T1000 (cell line): Measurements from ENCODE around the gene TRDN.
"Not testable (repeated sequence)": the region's sequence is repeated elsewhere in the genome, so short reads cannot be mapped to it uniquely, and the experiment has no call there.

Experiments used
- DNase-seq: peaks from one replicate; lab custom pipeline; 2025; ENCODE audit warnings: mixed read lengths; lab: John Stamatoyannopoulos, UW

TRDN gene

DNA sequence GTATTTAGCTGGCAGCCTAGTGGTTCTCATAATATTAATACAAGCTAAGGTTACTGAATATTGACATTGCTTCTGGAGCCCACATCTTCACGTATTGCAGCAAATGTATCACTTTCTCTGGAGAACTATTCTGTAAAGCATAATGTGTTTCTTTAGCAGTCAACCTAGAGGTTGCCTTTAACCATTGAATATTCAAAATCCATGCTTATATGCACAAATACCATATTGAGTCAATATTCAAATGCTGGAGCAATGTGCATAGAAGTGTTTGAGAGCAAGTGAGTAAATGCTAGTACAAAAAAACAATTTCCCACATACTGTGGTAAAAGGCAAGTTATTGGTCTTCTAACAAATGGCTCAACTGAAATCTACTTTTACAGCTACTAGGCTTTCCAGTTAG lies 231.8 kb downstream of the TRDN start:
- DNase-seq, result no peak

DNA sequence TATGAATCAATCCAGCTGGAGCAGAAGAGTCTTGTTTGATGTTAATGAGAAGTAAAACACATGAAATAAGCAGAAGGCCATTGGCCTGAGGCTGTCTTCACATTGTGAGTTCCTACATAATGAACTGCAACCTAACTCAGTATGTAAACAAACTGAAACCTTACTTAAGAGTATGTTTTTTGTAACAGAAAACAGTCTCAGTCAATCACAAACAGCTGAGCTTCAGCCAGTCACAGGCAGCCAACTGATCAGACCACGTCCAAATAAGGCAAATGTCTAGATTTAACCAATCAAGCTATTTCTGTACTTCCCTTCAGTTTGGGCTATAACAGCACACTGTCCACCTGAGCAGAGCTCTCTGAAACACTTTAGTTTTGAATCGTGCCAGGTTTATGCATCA lies 234.7 kb downstream of the TRDN start:
- no peak for DNase-seq

DNA sequence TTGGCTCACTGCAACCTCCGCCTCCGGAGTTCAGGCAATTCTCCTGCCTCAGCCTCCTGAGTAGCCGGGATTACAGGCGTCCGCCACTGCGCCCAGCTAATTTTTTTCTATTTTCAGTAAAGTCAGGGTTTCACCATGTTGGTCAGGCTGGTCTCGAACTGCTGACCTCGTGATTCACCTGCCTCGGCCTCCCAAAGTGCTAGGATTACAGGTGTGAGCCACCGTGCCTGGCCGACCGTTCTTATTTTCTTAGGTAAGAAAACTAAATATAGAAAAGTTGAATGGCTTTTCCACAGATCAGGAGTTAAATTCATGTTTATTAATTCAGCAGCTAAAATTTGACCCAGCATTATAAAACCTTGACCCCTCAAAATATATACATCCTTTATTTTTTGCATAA lies 238.7 kb downstream of the TRDN start:
- DNase-seq, result no peak

DNA sequence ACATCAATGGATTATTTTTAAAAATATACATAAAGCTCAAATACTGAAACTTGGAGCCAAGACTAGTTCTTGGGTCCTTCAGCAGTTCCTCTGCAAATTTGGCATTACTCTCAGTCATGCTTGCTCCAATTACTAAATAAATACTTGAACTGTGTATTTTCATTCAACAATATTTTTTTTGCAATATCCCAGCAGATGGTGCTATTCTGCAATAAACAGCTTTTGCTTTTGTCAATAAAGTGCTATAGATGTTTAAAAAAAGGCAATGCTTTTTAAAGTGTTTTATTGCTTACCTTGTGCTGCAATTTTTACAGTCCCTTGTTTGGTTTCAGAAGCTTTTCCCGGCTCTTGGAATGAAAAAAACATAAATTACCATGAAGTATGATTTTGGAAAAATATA lies 243.4 kb downstream of the TRDN start:
- DNase-seq, result no peak

DNA sequence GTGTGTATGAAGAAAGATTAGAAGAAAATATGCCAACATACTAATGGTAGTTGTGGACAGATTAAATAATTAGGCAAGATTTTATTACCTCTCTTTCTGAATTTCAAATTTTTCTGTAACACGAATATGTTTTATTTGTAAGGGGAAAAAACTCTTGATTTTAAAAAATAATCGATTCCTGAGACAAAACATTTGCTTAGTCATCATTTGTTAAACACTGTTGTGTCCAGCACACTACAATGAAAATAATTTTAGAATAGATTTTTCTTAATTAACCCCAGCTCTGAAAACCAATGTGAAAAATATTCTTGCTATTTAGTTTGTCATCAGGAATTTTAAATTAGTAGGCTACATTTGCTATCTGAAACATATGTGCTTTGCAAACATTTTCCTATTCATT lies 253.0 kb downstream of the TRDN start:
- no peak for DNase-seq

DNA sequence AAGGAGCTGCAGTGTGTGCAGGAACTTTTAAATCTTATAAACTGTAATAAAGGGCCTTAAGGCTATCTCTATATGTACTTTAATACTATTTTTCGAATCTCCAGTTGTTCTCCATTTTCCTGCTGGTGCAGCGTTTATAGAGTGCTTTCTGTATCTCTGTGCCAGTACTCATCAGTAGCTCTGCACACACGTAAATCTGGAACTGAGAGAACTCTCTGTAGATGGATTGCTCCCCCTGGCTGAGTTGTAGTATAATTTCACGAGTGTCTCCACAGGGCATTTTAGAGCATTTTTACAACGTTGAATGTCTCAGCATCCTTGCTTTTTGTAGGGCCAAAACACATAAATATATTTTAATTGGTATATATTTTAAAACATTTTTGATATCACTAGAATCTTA lies 256.5 kb downstream of the TRDN start:
- no peak for DNase-seq

DNA sequence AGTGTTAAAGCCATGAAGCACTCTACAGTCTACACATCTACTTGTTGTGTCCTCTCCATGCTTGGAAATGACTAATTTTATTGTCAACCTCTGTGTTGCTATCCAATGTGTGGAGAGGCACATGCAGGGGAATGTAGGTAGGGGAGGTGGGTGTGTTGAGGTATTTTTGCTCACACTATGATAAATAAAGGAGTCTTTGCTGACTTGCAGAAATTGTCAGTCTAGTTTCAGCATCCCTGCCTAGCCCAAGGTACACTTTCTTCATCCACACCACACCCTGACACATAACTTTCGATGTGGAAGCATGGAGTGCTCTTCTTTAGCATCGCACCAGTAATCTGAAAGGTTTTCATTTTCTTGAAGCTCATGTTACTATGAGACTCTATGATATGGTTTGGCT lies 264.0 kb downstream of the TRDN start:
- no peak for DNase-seq

DNA sequence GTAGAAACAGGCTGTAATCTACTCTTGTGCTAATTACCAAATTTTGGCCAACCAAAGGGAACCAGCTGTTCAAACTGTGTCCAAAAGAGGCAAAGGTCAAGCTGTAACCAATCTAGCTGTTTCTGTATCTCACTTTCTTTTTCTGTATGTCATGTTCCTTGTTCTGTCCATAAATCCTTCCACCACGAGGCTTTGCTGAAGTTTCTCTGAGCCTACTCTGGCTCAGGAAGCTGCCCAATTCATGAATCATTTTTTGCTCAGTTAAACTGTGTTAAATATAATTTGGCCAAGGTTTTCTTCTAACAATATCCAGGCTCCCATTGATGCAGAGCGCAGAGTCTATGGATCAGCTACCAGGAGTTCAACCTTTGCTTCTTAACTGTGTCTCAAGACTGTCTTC lies 272.8 kb downstream of the TRDN start:
- DNase-seq, result no peak

DNA sequence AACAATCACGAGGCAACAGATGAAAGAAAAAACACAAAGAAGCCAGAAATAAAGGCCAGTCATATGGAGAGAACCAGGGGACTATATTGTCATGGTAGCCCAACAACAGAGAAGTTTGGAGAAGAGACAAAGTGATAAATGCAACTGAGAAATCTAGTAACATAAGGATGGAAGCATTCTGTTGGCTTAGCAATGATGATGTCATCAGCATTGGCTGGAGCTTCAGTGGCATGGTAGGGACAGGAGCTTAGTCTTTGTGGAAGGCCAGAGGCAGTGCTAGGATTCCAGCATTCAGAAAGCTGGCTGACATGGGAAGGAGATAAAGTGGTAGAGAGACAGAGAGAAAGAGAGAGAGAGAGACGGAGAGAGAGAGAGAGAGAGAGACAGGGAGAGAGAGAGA lies 276.4 kb downstream of the TRDN start:
- no peak for DNase-seq

DNA sequence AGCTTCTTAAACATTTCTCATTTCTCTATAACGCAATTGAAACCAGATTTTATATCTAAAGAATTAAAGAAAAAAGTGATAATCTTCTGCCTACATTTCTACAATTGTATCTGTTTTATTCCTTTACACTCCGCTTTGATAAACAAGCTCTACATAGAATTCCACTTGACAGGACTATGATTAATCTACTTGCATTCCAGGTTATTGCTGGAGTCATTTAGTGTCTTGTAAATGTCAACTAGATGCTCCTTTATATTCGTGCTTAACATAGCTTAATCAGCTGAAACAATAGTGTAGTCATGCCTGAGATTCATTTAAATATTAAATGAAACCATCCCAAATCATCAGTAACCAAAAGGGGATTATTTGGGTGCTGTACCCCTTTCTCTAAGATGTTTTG lies 284.0 kb downstream of the TRDN start:
- no peak for DNase-seq

DNA sequence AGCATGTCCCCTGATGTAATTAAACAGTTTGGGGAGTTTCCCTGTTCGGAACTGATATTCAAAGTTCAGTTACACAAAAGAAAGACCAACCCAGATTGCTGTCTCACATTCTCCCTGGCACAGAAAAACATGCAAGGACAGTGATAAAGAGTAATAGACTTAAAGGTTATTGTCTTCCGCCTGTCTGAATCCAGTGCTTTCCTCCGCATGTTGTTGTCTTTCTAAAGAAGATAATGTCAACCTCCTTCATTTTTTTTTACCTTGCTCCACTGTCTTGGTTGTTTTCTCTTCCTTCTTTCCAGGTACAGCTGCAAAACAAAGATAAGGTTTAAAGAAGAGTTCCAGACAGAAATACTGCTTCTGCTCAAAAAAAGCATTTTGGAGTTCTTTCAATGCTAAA lies 284.5 kb downstream of the TRDN start:
- no peak for DNase-seq

DNA sequence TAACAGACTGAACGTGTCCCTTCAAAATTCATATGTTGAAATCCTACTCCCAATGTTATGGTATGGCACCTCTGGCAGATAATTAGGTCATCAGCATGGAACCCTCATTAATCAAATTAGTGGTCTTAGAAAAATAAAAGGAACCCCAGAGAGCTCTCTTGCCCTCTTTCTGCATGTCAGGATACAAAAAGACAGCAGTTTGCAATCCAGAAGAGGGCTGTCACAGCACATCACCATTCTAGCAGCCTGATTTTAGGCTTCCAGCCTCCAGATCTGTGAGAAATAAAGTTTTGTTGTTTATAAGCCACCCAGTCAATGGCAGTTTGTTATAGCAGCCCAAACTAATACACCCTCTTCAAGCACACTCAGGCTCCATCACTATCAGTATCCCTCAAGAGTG lies 292.9 kb downstream of the TRDN start:
- no peak for DNase-seq

DNA sequence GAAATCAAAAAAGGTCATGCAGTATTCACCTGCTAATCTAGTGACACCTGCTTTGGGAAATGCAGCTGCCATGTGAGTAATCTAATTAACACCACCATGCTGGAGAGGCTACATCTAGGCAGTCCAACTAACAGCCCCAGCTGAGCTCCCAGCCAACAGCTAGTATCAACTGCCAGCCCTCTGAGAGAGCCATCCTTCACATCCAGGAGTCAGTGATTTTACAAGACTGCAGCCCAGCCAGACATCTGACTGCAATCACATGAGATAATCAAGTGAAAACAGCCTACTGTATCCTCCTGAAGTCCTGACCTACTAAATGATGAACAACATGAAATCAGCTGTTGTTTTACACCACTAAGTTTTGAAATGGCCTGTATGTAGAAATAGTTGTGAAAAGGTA lies 298.4 kb downstream of the TRDN start:
- DNase-seq, result no peak

DNA sequence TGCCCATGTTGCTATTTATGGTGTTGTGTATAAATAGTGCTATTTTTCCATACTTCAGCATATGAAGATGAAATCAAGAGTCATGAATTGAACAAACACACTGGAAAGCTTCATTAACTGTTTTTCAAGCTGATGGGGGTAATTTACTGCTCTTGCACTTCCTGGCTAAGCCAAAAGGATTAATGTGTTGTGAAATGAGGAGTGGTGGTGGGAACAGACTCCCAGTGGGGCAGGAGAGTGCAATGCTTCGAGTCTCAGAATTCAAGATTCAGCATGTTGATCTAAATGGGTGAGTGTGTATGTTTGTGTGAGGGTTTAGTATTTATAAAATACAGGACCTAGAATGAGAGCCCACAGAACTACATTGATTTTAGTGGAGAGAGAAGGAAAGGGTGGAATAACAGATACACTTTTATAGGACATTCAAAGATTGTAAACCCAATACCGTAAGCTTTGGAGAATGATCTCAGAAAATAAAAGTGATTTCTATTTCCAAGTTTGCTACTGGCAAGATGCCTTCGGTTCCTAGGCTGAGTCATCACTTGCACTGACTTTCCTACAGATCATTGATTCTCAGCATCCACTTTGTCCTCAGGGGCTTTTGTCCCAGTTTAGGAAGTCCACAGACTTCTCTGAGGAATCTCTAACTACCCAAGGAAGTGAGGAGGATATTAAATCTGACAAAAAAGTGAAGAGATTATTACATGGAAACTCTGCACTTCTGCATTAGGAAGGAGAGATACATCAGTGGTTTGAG lies 303.6 kb downstream of the TRDN start:
- DNase-seq, result no peak

DNA sequence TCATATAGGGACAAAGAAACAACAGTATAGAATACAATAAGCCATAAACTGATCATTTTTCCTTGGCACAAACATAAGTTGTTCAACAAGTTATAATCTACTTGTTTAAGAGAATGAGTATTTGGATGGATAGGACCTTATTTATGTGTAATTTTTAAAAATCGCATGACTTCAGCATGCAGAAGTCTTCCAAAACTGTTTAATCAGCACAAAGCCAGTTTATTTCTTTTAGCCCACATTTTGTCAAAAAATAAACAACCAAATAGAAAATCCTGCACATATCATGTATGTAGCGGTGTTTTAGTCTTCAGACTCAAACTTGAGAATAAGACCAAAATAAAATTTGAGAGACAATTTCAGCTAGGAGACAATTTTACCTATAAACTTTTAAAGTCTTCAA lies 304.7 kb downstream of the TRDN start:
- DNase-seq, result no peak

DNA sequence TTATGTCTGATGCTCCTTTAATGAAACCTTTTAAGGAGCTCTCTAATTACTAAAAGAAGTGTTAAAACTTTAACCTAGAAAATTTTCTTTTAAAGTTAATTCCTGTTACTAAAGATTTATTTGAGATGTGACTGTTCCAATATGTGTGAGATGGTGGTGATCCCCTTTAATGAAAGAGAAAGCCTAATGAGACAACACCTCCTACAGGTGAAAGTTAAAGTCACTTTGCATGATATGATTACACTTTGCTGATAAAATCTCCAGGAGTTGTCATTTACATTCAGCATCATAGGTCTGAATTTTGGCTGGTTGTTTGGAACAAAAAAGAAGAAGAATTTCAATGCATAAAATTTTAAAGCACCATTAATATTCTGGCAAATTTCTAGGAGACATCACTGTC lies 307.4 kb downstream of the TRDN start:
- no peak for DNase-seq

DNA sequence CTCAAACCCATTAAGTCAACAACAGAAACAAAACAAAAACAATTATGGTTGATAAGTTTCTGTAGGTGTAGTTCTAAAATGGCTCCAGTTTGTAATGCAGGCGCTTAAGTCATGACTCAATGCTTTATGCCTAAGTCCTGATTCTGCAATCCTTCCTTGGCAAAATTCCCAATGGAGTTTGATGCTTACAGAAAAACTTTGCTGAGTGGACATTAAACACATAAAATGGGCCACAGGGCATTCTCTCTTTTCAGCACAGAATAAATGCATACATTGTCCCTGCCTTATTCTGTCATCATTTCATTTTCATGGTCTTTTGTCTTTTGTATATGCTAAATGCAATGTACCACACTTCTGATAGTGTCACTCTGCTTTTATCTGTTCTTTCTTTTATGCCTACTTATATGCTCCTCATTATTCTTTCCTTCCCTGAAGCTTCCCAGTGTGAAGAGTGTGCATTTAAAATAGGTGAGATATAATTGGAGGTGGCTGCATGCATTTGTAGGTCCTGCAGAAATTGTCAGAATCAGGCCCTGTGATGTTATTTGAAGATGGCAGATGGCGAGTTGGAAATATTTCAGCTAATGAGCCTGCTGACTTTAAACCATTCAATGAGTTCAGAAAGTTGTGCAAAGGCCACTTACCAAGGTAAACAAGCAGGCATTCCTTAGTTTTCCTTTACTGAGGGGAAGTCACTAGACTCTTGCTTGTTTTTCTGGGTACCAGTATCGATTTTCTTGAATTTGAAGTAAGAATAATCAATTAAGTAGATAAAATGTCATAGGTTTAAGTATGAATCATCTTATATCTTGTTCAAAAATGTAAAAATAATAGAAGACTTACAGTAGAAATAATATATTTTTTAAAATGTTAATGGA lies 313.1 kb downstream of the TRDN start:
- DNase-seq, result no peak

DNA sequence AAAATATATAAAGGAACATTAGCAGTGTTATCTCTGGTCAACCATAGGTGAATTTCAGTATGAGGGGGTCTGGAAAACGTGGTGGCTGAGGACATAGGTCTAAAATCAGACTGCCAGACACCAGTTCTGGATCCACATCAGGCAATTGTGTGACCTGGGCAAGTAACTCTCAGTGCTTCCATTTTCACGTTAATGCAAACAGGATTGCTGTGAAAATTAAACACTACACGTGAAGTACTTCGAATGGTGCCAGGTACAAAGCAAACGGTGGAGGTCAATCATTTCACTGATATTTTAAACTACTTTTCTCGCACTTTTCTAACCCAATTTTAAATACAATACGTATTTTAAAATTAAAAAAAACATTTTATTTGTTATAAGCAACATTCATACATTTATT lies 315.7 kb downstream of the TRDN start:
- DNase-seq, result no peak

DNA sequence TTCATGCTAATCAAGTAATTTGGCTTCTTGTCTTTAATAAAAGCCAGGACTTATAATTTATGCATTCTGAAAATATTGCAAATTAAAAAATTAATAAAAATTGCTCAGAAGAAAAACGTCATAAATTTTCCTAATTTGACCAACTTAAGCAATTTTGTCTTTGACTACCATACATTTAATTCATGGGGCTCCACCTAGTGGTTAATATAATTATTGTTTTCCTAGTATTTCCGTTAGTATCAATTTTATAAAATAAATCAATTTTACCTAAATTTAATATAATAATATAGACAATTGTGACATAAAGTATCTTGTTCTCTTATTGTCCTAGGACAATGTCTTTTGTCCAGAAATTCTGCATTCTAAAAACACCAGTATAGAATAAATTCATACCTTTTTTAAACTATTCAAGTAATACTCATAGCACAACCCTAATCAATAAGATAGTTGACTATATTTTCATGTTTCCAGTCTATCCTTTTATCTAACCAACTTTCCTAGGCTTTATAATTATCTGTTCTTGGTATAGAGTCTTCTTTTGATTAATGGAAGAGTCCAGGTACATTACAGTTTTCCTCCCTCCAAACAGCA lies 319.9 kb downstream of the TRDN start:
- DNase-seq, result no peak

DNA sequence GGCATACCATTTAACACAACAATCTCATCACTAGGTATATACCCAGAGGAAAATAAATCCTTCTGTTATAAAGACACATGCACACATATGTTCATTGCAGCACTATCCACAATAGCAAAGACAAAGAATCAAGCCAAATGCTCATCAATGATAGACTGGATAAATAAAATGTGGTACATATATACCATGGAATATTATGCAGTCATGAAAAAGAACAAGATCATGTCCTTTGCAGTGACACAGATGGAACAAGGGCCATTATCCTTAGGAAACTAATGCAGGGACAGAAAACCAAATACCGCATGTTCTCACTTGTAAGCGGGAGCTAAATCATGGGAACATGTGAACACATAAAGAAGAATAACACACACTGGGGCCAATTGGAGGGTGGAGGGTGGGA lies 322.3 kb downstream of the TRDN start:
- not testable (repeated sequence) for DNase-seq

DNA sequence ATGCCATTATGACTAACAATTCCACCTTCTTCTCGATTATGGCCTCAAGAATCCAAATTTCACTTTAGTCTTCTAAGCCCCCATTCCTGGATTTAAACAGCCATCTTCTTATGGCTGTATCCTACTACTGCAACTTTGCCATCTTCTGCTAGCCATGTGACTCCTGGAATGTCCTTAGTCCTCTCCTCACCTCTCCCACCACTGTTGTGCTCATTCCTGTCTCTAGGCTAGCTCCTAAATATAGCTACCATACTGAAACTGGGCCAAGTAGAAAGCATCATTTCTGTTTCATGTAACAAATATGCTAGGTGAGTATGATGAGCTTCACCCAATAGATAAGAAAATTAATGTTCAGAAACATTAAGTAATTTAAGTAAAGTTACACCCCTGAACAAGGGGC lies 327.6 kb downstream of the TRDN start:
- no peak for DNase-seq

DNA sequence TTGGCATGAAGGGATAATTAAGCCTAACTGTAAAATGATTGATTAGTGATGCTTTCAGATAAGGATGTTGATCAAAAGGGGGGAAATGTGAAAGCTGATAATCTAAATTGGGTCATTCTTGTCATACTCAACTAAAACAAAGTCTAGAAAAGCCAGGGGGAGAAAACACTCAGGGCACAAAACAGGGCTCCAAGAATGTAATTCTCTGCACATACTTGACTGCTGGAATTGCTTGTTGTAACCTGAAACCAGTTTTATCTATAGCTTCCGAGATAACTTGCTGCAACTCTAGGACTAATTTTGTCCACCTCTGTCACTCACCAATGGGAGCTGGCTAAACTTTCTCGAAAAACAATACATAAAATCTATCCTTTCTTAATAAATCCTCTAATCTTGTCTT lies 330.4 kb downstream of the TRDN start:
- DNase-seq, result no peak

DNA sequence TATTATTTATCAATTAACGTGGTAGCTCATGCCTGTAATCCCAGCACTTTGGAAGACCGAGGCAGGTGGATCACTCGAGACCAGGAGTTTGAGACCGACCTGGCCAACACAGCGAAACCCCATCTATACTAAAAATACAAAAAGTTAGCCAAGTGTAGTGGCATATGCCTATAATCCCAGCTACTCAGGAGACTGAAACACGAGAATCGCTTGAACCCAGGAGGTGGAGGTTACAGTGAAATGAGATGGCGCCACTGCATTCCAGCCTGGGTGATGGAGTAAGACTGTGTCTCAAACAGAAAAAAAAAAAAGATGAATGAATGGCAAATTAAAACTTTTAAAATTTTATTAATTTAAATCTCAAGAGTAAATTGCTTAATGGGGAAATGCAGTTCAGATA lies 341.1 kb downstream of the TRDN start:
- DNase-seq, result no peak
